Mesenchymal stem cell (in vitro differentiated cells and primary cell): ENCODE results near the gene ASGR2. TPM values are rescaled to one million over a fixed set of nuclear protein-coding genes. Genes with fewer than 3 reads are reported as not detected.

ENCODE experiments used
- DNase-seq: peaks from one replicate; pipeline ENCODE4 v3.0.0-alpha.2; 2013
- H2AFZ ChIP-seq: one replicate; pipeline ENCODE4 v1.6.1; 2013; ENCODE audit warnings: low read depth, mild to moderate bottlenecking, control low read depth, inconsistent platforms, low read length, moderate library complexity
- H2AK5ac ChIP-seq: 2 replicates; pipeline ENCODE4 v1.6.1; 2013; ENCODE audit warnings: low read length, moderate library complexity, mild to moderate bottlenecking, inconsistent platforms; ENCODE audit not compliant: severe bottlenecking
- H2BK120ac ChIP-seq: one replicate; pipeline ENCODE4 v1.6.1; 2013; ENCODE audit warnings: low read depth, mild to moderate bottlenecking, inconsistent platforms, low read length, moderate library complexity
- H2BK12ac ChIP-seq, 2 experiments: one replicate each; pipeline ENCODE4 v1.6.1; 2013; ENCODE audit warnings: inconsistent platforms in 2 of 2, low read length in 2 of 2, mild to moderate bottlenecking in 2 of 2, moderate library complexity in 2 of 2, control low read depth in 1 of 2
- H2BK15ac ChIP-seq: one replicate; pipeline ENCODE4 v1.6.1; 2013; ENCODE audit warnings: mild to moderate bottlenecking, low read depth, inconsistent platforms; ENCODE audit not compliant: poor library complexity, severe bottlenecking
- H2BK5ac ChIP-seq: 2 replicates; pipeline ENCODE4 v1.6.1; 2013; ENCODE audit warnings: low read depth, mild to moderate bottlenecking, low read length, control low read depth, inconsistent platforms; ENCODE audit not compliant: poor library complexity, severe bottlenecking
- H3K14ac ChIP-seq, 2 experiments: one replicate each; pipeline ENCODE4 v1.6.1; 2013; ENCODE audit warnings: inconsistent platforms in 2 of 2, low read length in 2 of 2, control low read depth in 1 of 2, mild to moderate bottlenecking in 1 of 2, moderate library complexity in 1 of 2
- H3K18ac ChIP-seq, 2 experiments: one replicate each; pipeline ENCODE4 v1.6.1; 2013; ENCODE audit warnings: inconsistent platforms in 2 of 2, low read length in 2 of 2, control low read depth in 1 of 2, low read depth in 1 of 2, mild to moderate bottlenecking in 1 of 2
- H3K23ac ChIP-seq, 2 experiments: one replicate each; pipeline ENCODE4 v1.6.1; 2013; ENCODE audit warnings: inconsistent platforms in 2 of 2, low read length in 2 of 2, mild to moderate bottlenecking in 2 of 2, moderate library complexity in 2 of 2, control low read depth in 1 of 2
- H3K27ac ChIP-seq: 2 replicates; pipeline ENCODE4 v1.5.1; 2013; ENCODE audit warnings: mild to moderate bottlenecking, moderate library complexity, low read length, control low read depth, inconsistent platforms; ENCODE audit not compliant: poor library complexity, severe bottlenecking
- H3K27me3 ChIP-seq, 2 experiments: 2 replicates each; pipeline versions ENCODE4 v1.6.1 to v1.7.0; 2013; ENCODE audit warnings: low read length in 2 of 2, mild to moderate bottlenecking in 2 of 2, moderate library complexity in 2 of 2, control low read depth in 1 of 2, inconsistent platforms in 1 of 2; ENCODE audit not compliant: control insufficient read depth in 1 of 2, insufficient read depth in 1 of 2
- H3K36me3 ChIP-seq, 2 experiments: 2 replicates each; pipeline versions ENCODE4 v1.6.1 to v1.7.0; 2013; ENCODE audit warnings: low read length in 2 of 2, control low read depth in 1 of 2, inconsistent platforms in 1 of 2, low read depth in 1 of 2, mild to moderate bottlenecking in 1 of 2; ENCODE audit not compliant: insufficient read depth in 2 of 2, control insufficient read depth in 1 of 2
- H3K4ac ChIP-seq, 2 experiments: one replicate each; pipeline ENCODE4 v1.6.1; 2013; ENCODE audit warnings: inconsistent platforms in 2 of 2, low read length in 2 of 2, mild to moderate bottlenecking in 2 of 2, moderate library complexity in 2 of 2, control low read depth in 1 of 2, low read depth in 1 of 2
- H3K4me1 ChIP-seq: 2 replicates; pipeline ENCODE4 v1.6.1; 2013; ENCODE audit warnings: low read depth, low read length, control low read depth; ENCODE audit not compliant: control insufficient read depth, insufficient read depth
- H3K4me2 ChIP-seq: 2 replicates; pipeline ENCODE4 v1.6.1; 2013; ENCODE audit warnings: low read length, mild to moderate bottlenecking, inconsistent platforms; ENCODE audit not compliant: poor library complexity, severe bottlenecking
- H3K4me3 ChIP-seq, 2 experiments: 2 replicates each; pipeline versions ENCODE4 v1.5.1 to v1.7.0; 2013; ENCODE audit warnings: low read length in 2 of 2, mild to moderate bottlenecking in 2 of 2, control low read depth in 1 of 2, low read depth in 1 of 2; ENCODE audit not compliant: insufficient read depth in 1 of 2
- H3K79me1 ChIP-seq: replicated peaks from 2 replicates; pipeline ENCODE4 v1.6.1; 2013; ENCODE audit warnings: mild to moderate bottlenecking, control low read depth, low read length, inconsistent platforms; ENCODE audit not compliant: poor library complexity, severe bottlenecking
- H3K9ac ChIP-seq: 2 replicates; pipeline ENCODE4 v1.7.0; 2013; ENCODE audit warnings: mild to moderate bottlenecking, low read length, moderate library complexity
- H3K9me3 ChIP-seq: 2 replicates; pipeline ENCODE4 v1.7.0; 2013; ENCODE audit warnings: mild to moderate bottlenecking, low read length; ENCODE audit not compliant: control insufficient read depth
- H4K8ac ChIP-seq: one replicate; pipeline ENCODE4 v1.6.1; 2013; ENCODE audit warnings: inconsistent platforms, mild to moderate bottlenecking, low read length, moderate library complexity
- H4K91ac ChIP-seq: one replicate; pipeline ENCODE4 v1.6.1; 2013; ENCODE audit warnings: mild to moderate bottlenecking, low read length, inconsistent platforms
- WGBS: methylation state at CpG from one replicate; pipeline ENCODE4 v1.1.7; 2013; ENCODE audit warnings: mixed read lengths; 5-methylcytosine and 5-hydroxymethylcytosine counted together
- small RNA-seq: library from polyadenylated mRNA; stranded (forward); fragments of <200 nt; extraction: miRNeasy Mini kit (QIAGEN cat#:217004); gene quantifications from one replicate; pipeline ENCODE3, GENCODE V24; 2013; ENCODE audit warnings: low read depth

Gene ASGR2

GRCh38 chr17:7056386-7056785 is 58.2 kb downstream of the ASGR2 start:
- Histone ChIP-seq H3K36me3 (no peaks in the 10 kb centered on the region), H3K4ac (no peak overlapping the region), H2BK12ac (no peak overlapping the region), H4K91ac (no peak overlapping the region), H2AK5ac (no peak overlapping the region), H3K4me2 (no peak overlapping the region), H2BK5ac (no peak overlapping the region), H2BK15ac (no peak overlapping the region), H3K4me3 (no peak overlapping the region), H3K27me3 (peaks cover 3 to 23% of the 10 kb centered on the region in 2 experiments), H2BK120ac (no peak overlapping the region), H3K27ac (no peak overlapping the region), H3K23ac (no peak overlapping the region), H3K18ac (no peak overlapping the region), H3K4me1 (peaks cover 5% of the 10 kb centered on the region), H3K14ac (no peak overlapping the region), H3K79me1 (no peaks in the 10 kb centered on the region), H2AFZ (no peak overlapping the region), H4K8ac (no peak overlapping the region), H3K9ac (no peak overlapping the region), H3K9me3 (no peaks in the 10 kb centered on the region)
- WGBS = 69% methylated on average over 4 of the region's 4 CpGs
- DNase-seq = peak; percentile 57

Small RNA genes within 50 kb of the gene (small RNA-seq; reads per million reads assigned to genes)
- not detected for gene AC120057.1
